SIG-M5 treated with dmso at 0.1 percent for 504 hours (cell line): Measurements from ENCODE around the gene FAM32A.

ENCODE experiments used
- DNase-seq: peaks from one replicate; lab custom pipeline; 2025; ENCODE audit not compliant: unreplicated experiment; lab: John Stamatoyannopoulos, UW

The FAM32A gene

GRCh38 chr19:16224293-16225045 lies 39.3 kb downstream of the FAM32A start:
- DNase-seq = no peak

- no peak for DNase-seq
Observed at GRCh38 chr19:16225279-16226183, 40.3 kb downstream of the FAM32A start.

GRCh38 chr19:16226184-16226591 lies 41.0 kb downstream of the FAM32A start:
- no peak for DNase-seq

DNA sequence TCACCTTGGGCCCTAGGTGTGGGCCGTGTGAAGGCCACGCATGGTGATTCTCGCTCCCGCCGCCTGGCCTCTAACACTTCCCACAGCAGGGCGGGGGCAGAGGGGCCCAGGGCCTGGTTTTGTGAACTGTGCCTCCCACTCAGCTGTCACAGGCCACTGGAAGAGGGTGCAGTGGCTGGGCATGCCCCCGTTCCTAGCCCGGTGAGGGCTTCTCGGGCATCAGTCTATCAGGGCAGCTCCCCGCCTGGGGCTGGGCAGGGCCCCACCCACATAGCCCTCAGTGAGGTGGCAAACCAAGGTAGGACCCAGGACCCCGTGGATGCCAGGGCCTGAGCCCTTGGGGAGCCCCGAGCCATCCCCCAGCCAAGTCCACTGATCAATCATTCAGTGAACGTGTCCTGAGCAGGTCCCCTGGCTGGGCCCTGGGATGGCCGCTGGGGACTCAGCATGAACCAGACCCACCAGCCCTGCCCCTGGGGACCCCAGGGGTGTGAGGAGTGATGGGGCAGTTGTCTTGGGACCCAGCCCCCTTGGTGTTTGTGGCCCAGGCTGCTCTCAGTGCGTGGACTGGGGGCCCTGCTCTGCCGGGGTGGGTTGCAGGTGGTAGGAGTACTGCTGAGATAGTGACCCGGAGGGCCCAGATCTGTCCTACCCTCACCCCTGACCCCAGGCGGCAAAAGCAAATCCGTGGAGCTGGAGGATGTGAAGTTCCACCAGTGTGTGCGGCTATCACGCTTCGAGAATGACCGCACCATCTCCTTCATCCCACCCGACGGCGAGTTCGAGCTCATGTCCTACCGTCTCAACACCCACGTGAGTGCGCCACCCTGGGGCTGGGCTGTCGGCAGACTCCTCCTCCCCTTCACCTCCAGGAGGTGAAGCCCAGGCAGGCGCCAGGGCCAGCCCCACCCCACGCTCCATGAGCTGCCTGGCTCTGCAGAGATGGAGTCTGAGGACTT lies 41.9 kb downstream of the FAM32A start:
- no peak for DNase-seq

GRCh38 chr19:16227837-16228636 lies 42.8 kb downstream of the FAM32A start:
- no peak for DNase-seq

- no peak for DNase-seq
Observed at GRCh38 chr19:16228637-16229321, 43.6 kb downstream of the FAM32A start.

DNA sequence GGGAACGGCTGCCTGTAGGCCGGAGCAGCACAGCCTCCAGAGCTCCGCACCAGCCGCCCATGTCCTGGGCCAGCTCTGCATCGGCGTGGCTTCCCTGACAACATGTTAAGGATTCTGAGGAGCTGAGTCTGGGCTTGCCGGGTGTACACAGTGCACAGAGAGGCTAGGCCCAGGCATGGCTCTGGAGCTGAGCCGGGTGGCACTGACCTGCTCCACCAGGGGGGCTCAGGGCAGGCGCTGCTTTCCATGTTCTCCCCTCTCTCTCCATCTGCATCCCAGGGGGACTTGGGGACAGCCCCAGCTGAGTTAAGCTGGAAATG lies 44.1 kb downstream of the FAM32A start:
- no peak for DNase-seq

- DNase-seq = no peak
Observed at GRCh38 chr19:16232127-16232526, 46.9 kb downstream of the FAM32A start.

DNA sequence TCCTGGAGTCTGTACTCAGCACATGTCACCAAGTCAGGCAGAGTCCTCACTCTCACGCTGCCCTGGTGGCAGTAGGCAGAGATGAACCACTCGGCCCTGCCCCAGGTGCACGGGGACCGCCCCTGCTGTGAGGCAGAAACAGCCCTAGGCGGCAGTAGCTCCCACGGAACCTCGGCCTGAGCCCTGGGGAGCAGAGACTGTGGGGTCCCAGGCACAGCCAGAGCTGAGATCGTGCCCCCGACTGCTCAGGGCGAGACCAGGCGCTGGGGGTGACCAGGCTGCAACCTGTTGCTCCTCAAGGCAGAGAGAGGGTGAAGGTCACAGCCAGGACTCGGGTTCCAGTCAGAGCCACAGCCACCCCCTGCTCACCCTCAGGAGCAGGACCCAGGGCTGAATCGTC lies 47.4 kb downstream of the FAM32A start:
- no peak for DNase-seq

- no peak for DNase-seq
Observed at GRCh38 chr19:16233081-16233776, 48.0 kb downstream of the FAM32A start.

GRCh38 chr19:16233836-16234551 lies 48.8 kb downstream of the FAM32A start:
- no peak for DNase-seq

GRCh38 chr19:16234552-16235445 lies 49.6 kb downstream of the FAM32A start:
- DNase-seq = no peak

DNA sequence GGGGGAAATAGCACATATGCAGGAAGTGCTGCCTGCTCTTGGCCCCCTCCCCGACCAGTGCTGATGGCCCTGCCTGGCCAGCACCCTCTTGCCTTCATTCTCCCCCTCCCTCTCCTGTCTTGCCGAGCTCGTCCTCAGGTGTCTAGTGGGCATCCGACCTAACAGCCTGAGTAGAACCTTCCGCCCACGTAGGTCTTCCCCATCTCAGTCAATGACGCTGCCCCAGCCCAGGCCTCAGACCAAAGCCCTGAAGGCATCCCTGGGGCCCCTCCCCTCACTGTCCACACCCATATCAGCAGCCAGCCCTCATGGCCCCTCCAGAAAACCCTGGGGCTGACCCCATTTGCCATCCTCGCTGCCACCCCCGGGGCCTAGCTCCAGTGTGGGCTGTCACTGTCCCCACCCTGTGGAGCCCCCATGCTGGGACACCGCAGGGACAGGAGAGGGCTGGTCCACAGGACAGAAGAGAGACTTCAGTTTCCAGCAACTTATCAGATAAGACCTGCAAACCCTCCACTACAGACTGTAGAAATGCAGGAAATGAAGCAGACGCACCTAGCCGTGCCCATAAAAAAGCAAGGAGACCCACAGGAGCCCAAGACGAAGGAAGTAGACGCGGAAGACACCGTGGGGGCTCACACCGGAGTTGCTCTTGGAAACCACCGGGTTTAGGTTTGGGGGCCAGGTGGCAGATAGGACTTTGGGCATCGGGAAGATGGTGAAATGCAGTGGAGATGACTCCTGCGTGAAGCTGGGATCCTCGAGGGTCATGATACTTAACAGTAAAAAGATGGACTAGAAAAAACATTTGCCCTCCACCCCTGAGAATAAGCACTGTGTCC lies 50.8 kb downstream of the FAM32A start:
- no peak for DNase-seq
